Nephron (organoid): Measurements from ENCODE around the gene DOC2A.

ENCODE experiments used
- H3K27ac Mint-ChIP-seq, 3 experiments: 2 replicates each; pipeline ENCODE4 v1.8.0; 2020; ENCODE audit warnings: mixed read lengths in 3 of 3, mild to moderate bottlenecking in 2 of 3, moderate library complexity in 1 of 3
- H3K27me3 Mint-ChIP-seq: 2 replicates; pipeline ENCODE4 v1.8.0; 2021; ENCODE audit warnings: low read depth, mild to moderate bottlenecking, moderate library complexity, mixed read lengths
- H3K36me3 Mint-ChIP-seq: 2 replicates; pipeline ENCODE4 v1.8.0; 2020; ENCODE audit warnings: low read depth, mixed read lengths
- H3K4me1 Mint-ChIP-seq: 2 replicates; pipeline ENCODE4 v1.8.0; 2020; ENCODE audit warnings: mixed read lengths
- H3K4me3 Mint-ChIP-seq, 3 experiments: 2 replicates each; pipeline ENCODE4 v1.8.0; 2020; ENCODE audit warnings: mild to moderate bottlenecking in 3 of 3, mixed read lengths in 3 of 3, moderate library complexity in 2 of 3
- H3K9me3 Mint-ChIP-seq: 2 replicates; pipeline ENCODE4 v1.8.0; 2020; ENCODE audit warnings: mixed read lengths
- TF ChIP-seq, protein P1 (sequence below), 3 experiments: fragments of 200-600 bp; sonication (generic); IDR thresholded peaks; one replicate each; pipeline ENCODE4 v1.5.0; 2021; ENCODE audit warnings: antibody characterized with exemption in 3 of 3; ENCODE audit not compliant: unreplicated experiment in 3 of 3

The DOC2A gene

GRCh38 chr16:29986231-29986630 is 24.6 kb downstream of the DOC2A start:
- TF ChIP-seq, protein P1, sequence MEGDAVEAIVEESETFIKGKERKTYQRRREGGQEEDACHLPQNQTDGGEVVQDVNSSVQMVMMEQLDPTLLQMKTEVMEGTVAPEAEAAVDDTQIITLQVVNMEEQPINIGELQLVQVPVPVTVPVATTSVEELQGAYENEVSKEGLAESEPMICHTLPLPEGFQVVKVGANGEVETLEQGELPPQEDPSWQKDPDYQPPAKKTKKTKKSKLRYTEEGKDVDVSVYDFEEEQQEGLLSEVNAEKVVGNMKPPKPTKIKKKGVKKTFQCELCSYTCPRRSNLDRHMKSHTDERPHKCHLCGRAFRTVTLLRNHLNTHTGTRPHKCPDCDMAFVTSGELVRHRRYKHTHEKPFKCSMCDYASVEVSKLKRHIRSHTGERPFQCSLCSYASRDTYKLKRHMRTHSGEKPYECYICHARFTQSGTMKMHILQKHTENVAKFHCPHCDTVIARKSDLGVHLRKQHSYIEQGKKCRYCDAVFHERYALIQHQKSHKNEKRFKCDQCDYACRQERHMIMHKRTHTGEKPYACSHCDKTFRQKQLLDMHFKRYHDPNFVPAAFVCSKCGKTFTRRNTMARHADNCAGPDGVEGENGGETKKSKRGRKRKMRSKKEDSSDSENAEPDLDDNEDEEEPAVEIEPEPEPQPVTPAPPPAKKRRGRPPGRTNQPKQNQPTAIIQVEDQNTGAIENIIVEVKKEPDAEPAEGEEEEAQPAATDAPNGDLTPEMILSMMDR (IDR thresholded peaks at IDR 0.05; ENCODE audit: unreplicated experiment in 3 of 3), result no peak
- H3K36me3 Mint-ChIP-seq, result peaks cover 64% of the 10 kb centered on the region

DNA sequence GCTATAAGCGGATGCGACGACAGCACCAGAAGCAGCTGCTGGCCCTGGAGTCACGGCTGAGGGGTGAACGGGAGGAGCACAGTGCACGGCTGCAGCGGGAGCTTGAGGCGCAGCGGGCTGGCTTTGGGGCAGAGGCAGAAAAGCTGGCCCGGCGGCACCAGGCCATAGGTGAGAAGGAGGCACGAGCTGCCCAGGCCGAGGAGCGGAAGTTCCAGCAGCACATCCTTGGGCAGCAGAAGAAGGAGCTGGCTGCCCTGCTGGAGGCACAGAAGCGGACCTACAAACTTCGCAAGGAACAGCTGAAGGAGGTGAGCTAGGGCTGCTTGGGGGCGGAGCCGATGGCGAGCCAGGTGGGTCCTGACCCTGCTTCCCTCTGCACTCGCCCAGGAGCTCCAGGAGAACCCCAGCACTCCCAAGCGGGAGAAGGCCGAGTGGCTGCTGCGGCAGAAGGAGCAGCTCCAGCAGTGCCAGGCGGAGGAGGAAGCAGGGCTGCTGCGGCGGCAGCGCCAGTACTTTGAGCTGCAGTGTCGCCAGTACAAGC is 25.5 kb downstream of the DOC2A start:
- no peak overlapping the region for H3K27ac Mint-ChIP-seq
- peaks cover 66% of the 10 kb centered on the region for H3K36me3 Mint-ChIP-seq
- TF ChIP-seq, protein P1 (IDR thresholded peaks at IDR 0.05; ENCODE audit: unreplicated experiment in 3 of 3), result no peak
- H3K4me3 Mint-ChIP-seq, result no peak overlapping the region
- H3K27me3 Mint-ChIP-seq, result no peaks in the 10 kb centered on the region
- no peaks in the 10 kb centered on the region for H3K4me1 Mint-ChIP-seq
- H3K9me3 Mint-ChIP-seq, result no peaks in the 10 kb centered on the region

More at GRCh38 chr16:29986231-29986630, 24.6 kb downstream of the DOC2A start:
- Mint-ChIP-seq H3K27me3 (no peaks in the 10 kb centered on the region), H3K27ac (no peak overlapping the region), H3K4me3 (no peak overlapping the region), H3K9me3 (no peaks in the 10 kb centered on the region), H3K4me1 (no peaks in the 10 kb centered on the region)

DNA sequence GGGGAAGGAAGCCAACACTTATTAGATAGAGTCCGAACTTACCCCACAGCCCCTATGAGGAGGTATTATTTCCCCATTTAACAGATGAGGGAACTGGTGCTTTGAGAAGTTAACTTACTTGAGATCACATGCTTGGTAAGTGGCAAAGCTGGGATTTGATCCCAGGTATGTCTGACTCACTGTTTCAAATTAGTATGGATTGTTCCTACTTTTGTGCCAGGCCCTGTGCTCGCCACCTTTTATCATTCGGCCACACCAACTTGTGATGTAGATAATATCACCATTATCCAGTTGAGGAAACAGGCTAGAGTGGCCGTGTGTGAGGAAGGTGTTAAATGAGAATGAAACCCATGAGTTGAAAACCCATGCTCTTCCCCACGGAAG is 26.1 kb downstream of the DOC2A start:
- TF ChIP-seq, protein P1 (IDR thresholded peaks at IDR 0.05; ENCODE audit: unreplicated experiment in 3 of 3), result no peak
- no peaks in the 10 kb centered on the region for H3K4me1 Mint-ChIP-seq
- H3K27me3 Mint-ChIP-seq, result no peaks in the 10 kb centered on the region
- H3K27ac Mint-ChIP-seq, result no peak overlapping the region
- no peaks in the 10 kb centered on the region for H3K9me3 Mint-ChIP-seq
- H3K36me3 Mint-ChIP-seq, result peaks cover 67% of the 10 kb centered on the region
- H3K4me3 Mint-ChIP-seq, result no peak overlapping the region

GRCh38 chr16:29984137-29984763 is 26.6 kb downstream of the DOC2A start:
- TF ChIP-seq, protein P1 (IDR thresholded peaks at IDR 0.05; ENCODE audit: unreplicated experiment in 3 of 3), result no peak
- no peak overlapping the region for H3K27ac Mint-ChIP-seq
- no peaks in the 10 kb centered on the region for H3K4me1 Mint-ChIP-seq
- H3K27me3 Mint-ChIP-seq, result no peaks in the 10 kb centered on the region
- H3K36me3 Mint-ChIP-seq, result peaks cover 67% of the 10 kb centered on the region
- no peaks in the 10 kb centered on the region for H3K9me3 Mint-ChIP-seq
- no peak overlapping the region for H3K4me3 Mint-ChIP-seq

DNA sequence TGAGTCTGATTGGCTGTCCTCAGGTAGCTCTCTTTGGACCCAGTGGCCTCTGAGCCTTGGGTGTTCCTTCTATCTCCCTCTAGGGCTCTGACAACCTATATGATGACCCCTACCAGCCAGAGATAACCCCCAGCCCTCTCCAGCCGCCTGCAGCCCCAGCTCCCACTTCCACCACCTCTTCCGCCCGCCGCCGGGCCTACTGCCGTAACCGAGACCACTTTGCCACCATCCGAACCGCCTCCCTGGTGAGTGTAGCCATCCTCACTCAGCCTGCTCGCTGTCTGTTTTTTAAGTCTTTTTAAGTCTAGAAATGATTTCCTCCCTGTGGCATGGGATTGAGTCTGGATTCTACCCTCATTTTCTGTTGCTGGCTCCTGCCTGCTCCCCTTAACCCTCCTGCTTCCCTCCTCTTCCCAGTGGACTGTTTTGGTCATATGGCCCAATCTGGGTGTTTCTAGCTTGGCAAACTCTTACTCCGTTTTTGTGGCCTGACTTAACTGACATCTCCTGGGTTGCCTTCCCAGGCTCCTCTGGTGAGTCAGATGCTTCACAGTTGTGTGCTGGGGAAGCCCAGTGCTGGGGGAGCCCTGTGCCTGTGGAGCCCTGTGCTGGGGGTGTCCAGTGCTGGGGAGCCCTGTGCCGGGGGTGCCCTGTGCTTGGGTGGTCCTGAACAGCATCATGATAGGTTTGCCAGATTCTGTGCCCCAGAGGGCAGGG is 27.2 kb downstream of the DOC2A start:
- Mint-ChIP-seq H3K4me3 (no peak overlapping the region), H3K27ac (no peak overlapping the region), H3K27me3 (no peaks in the 10 kb centered on the region), H3K36me3 (peaks cover 69% of the 10 kb centered on the region), H3K4me1 (no peaks in the 10 kb centered on the region), H3K9me3 (no peaks in the 10 kb centered on the region)
- TF ChIP-seq, protein P1 (IDR thresholded peaks at IDR 0.05; ENCODE audit: unreplicated experiment in 3 of 3), result no peak
